ENCODE data around the gene SPPL3.
A peak's percentile ranks its signal among the peaks of the same experiment; 100 is the strongest.

Gene SPPL3

GRCh38 chr12:120831648-120832267, 72.4 kb downstream of the SPPL3 start:
- no peak overlapping the region for H3K18ac ChIP-seq (ENCODE audit: low read length)

GRCh38 chr12:120830966-120831365, 73.2 kb downstream of the SPPL3 start:
- H3K9ac ChIP-seq (ENCODE audit: low read length): no peak overlapping the region
- H3K18ac ChIP-seq (ENCODE audit: low read length): no peak overlapping the region
- no peak overlapping the region for H2BK5ac ChIP-seq (ENCODE audit: low read length)
- H3K79me1 ChIP-seq (ENCODE audit: low read length): peaks cover 12% of the 10 kb centered on the region
- no peak overlapping the region for H3K56ac ChIP-seq (ENCODE audit: low read length)
- WGBS (ENCODE audit: extremely low coverage, insufficient coverage, low lambda C conversion rate): no CpG with 5 or more reads among the region's 4 CpGs
- H4K5ac ChIP-seq (ENCODE audit: low read length): no peak overlapping the region
- no peak for DNase-seq
- no peak overlapping the region for H2BK120ac ChIP-seq (ENCODE audit: low read depth, low read length)
- peaks cover 5% of the 10 kb centered on the region for H3K79me2 ChIP-seq (ENCODE audit: control insufficient read depth, insufficient read depth, low read length)
- H3K4me1 ChIP-seq (ENCODE audit: control insufficient read depth, low read depth, low read length): peaks cover 3% of the 10 kb centered on the region
- H2BK15ac ChIP-seq (replicated peaks; ENCODE audit: low read depth): no peak overlapping the region
- H3K36me3 ChIP-seq (ENCODE audit: control insufficient read depth, insufficient read depth, low read length): no peaks in the 10 kb centered on the region
- no peak overlapping the region for H3K23ac ChIP-seq (ENCODE audit: low read length)
- H3K27ac ChIP-seq (ENCODE audit: low read depth, low read length): no peak overlapping the region
- H3K4me3 ChIP-seq (ENCODE audit: low read length): no peak overlapping the region
- no peak overlapping the region for H3K4ac ChIP-seq (ENCODE audit: low read depth, low read length)
- H3K4me2 ChIP-seq (ENCODE audit: low read length): no peak overlapping the region
- no peak overlapping the region for H2AK5ac ChIP-seq (ENCODE audit: low read length)
- H4K8ac ChIP-seq (ENCODE audit: low read depth, low read length): no peak overlapping the region
- H3K27me3 ChIP-seq (ENCODE audit: insufficient read depth, low read length, poor library complexity): no peaks in the 10 kb centered on the region

More at GRCh38 chr12:120831648-120832267, 72.4 kb downstream of the SPPL3 start:
- Histone ChIP-seq H3K27ac (ENCODE audit: low read depth, low read length) (no peak overlapping the region), H2BK15ac (replicated peaks; ENCODE audit: low read depth) (no peak overlapping the region), H2BK5ac (ENCODE audit: low read length) (no peak overlapping the region), H3K4me1 (ENCODE audit: control insufficient read depth, low read depth, low read length) (peaks cover 3% of the 10 kb centered on the region), H3K23ac (ENCODE audit: low read length) (no peak overlapping the region), H3K79me2 (ENCODE audit: control insufficient read depth, insufficient read depth, low read length) (peaks cover 4% of the 10 kb centered on the region), H3K9ac (ENCODE audit: low read length) (no peak overlapping the region), H4K5ac (ENCODE audit: low read length) (no peak overlapping the region), H3K4me3 (ENCODE audit: low read length) (no peak overlapping the region), H3K56ac (ENCODE audit: low read length) (no peak overlapping the region), H3K79me1 (ENCODE audit: low read length) (peaks cover 13% of the 10 kb centered on the region), H3K27me3 (ENCODE audit: insufficient read depth, low read length, poor library complexity) (no peaks in the 10 kb centered on the region), H3K4ac (ENCODE audit: low read depth, low read length) (no peak overlapping the region), H2BK120ac (ENCODE audit: low read depth, low read length) (no peak overlapping the region), H4K8ac (ENCODE audit: low read depth, low read length) (no peak overlapping the region), H2AK5ac (ENCODE audit: low read length) (no peak overlapping the region), H3K4me2 (ENCODE audit: low read length) (no peak overlapping the region), H3K36me3 (ENCODE audit: control insufficient read depth, insufficient read depth, low read length) (no peaks in the 10 kb centered on the region)
- no CpG with 5 or more reads among the region's 2 CpGs for whole genome bisulfite sequencing (ENCODE audit: extremely low coverage, insufficient coverage, low lambda C conversion rate)
- DNase-seq: peak; percentile 33

GRCh38 chr12:120830052-120830940, 73.9 kb downstream of the SPPL3 start:
- Histone ChIP-seq H3K23ac (ENCODE audit: low read length) (no peak overlapping the region), H2AK5ac (ENCODE audit: low read length) (no peak overlapping the region), H3K4me1 (ENCODE audit: control insufficient read depth, low read depth, low read length) (peaks cover 3% of the 10 kb centered on the region), H3K36me3 (ENCODE audit: control insufficient read depth, insufficient read depth, low read length) (no peaks in the 10 kb centered on the region), H4K5ac (ENCODE audit: low read length) (no peak overlapping the region), H3K18ac (ENCODE audit: low read length) (no peak overlapping the region), H4K8ac (ENCODE audit: low read depth, low read length) (no peak overlapping the region), H2BK120ac (ENCODE audit: low read depth, low read length) (no peak overlapping the region), H3K79me2 (ENCODE audit: control insufficient read depth, insufficient read depth, low read length) (peaks cover 5% of the 10 kb centered on the region), H2BK15ac (replicated peaks; ENCODE audit: low read depth) (no peak overlapping the region), H3K4me2 (ENCODE audit: low read length) (no peak overlapping the region), H3K9ac (ENCODE audit: low read length) (no peak overlapping the region), H3K4ac (ENCODE audit: low read depth, low read length) (no peak overlapping the region), H3K56ac (ENCODE audit: low read length) (no peak overlapping the region), H3K4me3 (ENCODE audit: low read length) (no peak overlapping the region), H3K27ac (ENCODE audit: low read depth, low read length) (no peak overlapping the region), H3K27me3 (ENCODE audit: insufficient read depth, low read length, poor library complexity) (no peaks in the 10 kb centered on the region), H3K79me1 (ENCODE audit: low read length) (peaks cover 11% of the 10 kb centered on the region), H2BK5ac (ENCODE audit: low read length) (no peak overlapping the region)
- peak; percentile 43 for DNase-seq
- WGBS (ENCODE audit: extremely low coverage, insufficient coverage, low lambda C conversion rate): no CpG with 5 or more reads among the region's 3 CpGs

GRCh38 chr12:120826335-120826734, 77.8 kb downstream of the SPPL3 start:
- no peak overlapping the region for H3K9ac ChIP-seq (ENCODE audit: low read length)
- DNase-seq: no peak

GRCh38 chr12:120825337-120825736, 78.8 kb downstream of the SPPL3 start:
- Histone ChIP-seq H2AK5ac (ENCODE audit: low read length) (no peak overlapping the region), H4K8ac (ENCODE audit: low read depth, low read length) (no peak overlapping the region), H3K79me2 (ENCODE audit: control insufficient read depth, insufficient read depth, low read length) (peaks cover 5% of the 10 kb centered on the region), H3K79me1 (ENCODE audit: low read length) (peaks cover 10% of the 10 kb centered on the region), H3K4ac (ENCODE audit: low read depth, low read length) (no peak overlapping the region), H3K27me3 (ENCODE audit: insufficient read depth, low read length, poor library complexity) (no peaks in the 10 kb centered on the region), H3K9ac (ENCODE audit: low read length) (no peak overlapping the region), H3K56ac (ENCODE audit: low read length) (no peak overlapping the region), H2BK5ac (ENCODE audit: low read length) (no peak overlapping the region), H3K23ac (ENCODE audit: low read length) (no peak overlapping the region), H3K4me1 (ENCODE audit: control insufficient read depth, low read depth, low read length) (peaks cover 3% of the 10 kb centered on the region), H3K27ac (ENCODE audit: low read depth, low read length) (no peak overlapping the region), H3K36me3 (ENCODE audit: control insufficient read depth, insufficient read depth, low read length) (no peaks in the 10 kb centered on the region), H2BK15ac (replicated peaks; ENCODE audit: low read depth) (no peak overlapping the region), H2BK120ac (ENCODE audit: low read depth, low read length) (no peak overlapping the region), H4K5ac (ENCODE audit: low read length) (no peak overlapping the region), H3K4me3 (ENCODE audit: low read length) (no peak overlapping the region), H3K4me2 (ENCODE audit: low read length) (no peak overlapping the region), H3K18ac (ENCODE audit: low read length) (no peak overlapping the region)
- no CpG with 5 or more reads among the region's 3 CpGs for WGBS (ENCODE audit: extremely low coverage, insufficient coverage, low lambda C conversion rate)
- no peak for DNase-seq

More at GRCh38 chr12:120826335-120826734, 77.8 kb downstream of the SPPL3 start:
- Histone ChIP-seq H3K27ac (ENCODE audit: low read depth, low read length) (no peak overlapping the region), H2BK15ac (replicated peaks; ENCODE audit: low read depth) (no peak overlapping the region), H3K4me3 (ENCODE audit: low read length) (no peak overlapping the region), H3K36me3 (ENCODE audit: control insufficient read depth, insufficient read depth, low read length) (no peaks in the 10 kb centered on the region), H3K79me1 (ENCODE audit: low read length) (peaks cover 10% of the 10 kb centered on the region), H3K4me2 (ENCODE audit: low read length) (no peak overlapping the region), H2BK120ac (ENCODE audit: low read depth, low read length) (no peak overlapping the region), H4K5ac (ENCODE audit: low read length) (no peak overlapping the region), H3K27me3 (ENCODE audit: insufficient read depth, low read length, poor library complexity) (no peaks in the 10 kb centered on the region), H3K18ac (ENCODE audit: low read length) (no peak overlapping the region), H3K56ac (ENCODE audit: low read length) (no peak overlapping the region), H2AK5ac (ENCODE audit: low read length) (no peak overlapping the region), H3K4ac (ENCODE audit: low read depth, low read length) (no peak overlapping the region), H3K23ac (ENCODE audit: low read length) (no peak overlapping the region), H2BK5ac (ENCODE audit: low read length) (no peak overlapping the region), H4K8ac (ENCODE audit: low read depth, low read length) (no peak overlapping the region), H3K4me1 (ENCODE audit: control insufficient read depth, low read depth, low read length) (peaks cover 6% of the 10 kb centered on the region), H3K79me2 (ENCODE audit: control insufficient read depth, insufficient read depth, low read length) (peaks cover 5% of the 10 kb centered on the region)
- no CpG with 5 or more reads among the region's 4 CpGs for WGBS (ENCODE audit: extremely low coverage, insufficient coverage, low lambda C conversion rate)
